NCI-H146 (cell line): Measurements from ENCODE around the gene CDC42BPB.

ENCODE experiments used
- DNase-seq: peaks from one replicate; lab custom pipeline; 2025; lab: John Stamatoyannopoulos, UW

Gene CDC42BPB

DNA sequence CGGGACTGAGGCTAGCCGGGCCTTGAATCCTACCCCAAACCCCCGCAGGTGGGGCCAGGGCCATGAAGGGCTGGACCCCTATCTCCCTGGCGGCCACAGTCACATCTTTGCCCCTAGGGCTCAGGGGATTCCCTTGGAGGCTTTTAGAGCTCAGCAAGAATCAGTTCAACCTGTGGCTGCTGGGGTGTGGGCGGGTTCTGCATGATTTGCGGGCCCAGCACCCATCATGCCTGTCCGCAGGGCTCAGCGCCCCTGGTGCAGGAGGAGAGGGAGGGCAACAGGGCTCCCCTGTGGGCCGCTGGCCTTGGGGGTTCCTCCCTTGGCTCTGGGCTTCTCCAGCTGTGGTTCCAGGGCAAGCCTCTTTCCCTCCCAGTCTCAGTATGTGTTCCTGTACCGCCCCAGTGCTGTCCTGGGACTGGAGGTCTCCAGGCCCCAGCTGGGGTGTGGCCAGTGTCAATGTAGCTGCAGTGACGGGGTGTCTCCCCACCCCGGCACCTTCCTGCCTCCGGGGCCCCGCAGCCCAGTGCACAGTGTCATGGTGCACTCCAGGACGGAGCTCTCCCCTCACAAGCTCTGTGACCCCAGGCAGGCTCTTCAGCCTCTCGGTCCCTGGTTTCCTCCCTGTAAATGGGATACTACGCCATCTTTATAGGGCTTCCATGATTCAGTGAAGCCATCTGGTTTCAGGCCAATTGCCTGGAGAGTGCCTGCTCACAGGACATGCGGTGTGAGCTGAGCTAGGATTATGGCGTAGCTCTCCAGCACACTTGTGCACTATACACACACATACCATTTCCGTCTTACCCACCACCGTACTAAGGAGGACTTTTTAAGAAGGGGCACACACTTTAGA is 16.8 kb upstream of the CDC42BPB start:
- DNase-seq, result no peak

DNA sequence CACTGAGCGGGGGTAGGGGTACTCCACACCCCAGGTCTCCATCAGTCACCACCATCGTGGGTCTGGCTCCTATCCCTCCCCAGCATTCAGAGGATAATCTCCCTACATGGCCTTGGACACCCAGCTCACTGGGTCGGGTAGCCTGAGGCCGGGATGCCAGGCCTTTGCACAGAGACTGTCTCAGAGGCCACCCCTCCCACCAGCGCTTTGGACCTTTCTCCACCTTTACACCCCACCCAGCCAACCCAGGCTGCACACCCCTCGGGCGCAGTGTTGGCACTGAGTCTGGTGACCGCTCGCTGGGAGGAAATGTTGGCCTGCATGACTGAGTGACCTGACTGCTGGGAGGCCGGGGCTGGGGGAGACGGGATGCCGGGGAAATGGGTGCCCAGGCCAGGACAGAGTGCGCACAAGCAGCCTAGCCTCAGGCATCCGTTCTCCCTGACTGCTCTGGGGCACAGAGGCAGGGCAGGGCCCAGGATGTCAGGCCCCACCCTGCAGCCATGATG is 16.1 kb upstream of the CDC42BPB start:
- no peak for DNase-seq

DNA sequence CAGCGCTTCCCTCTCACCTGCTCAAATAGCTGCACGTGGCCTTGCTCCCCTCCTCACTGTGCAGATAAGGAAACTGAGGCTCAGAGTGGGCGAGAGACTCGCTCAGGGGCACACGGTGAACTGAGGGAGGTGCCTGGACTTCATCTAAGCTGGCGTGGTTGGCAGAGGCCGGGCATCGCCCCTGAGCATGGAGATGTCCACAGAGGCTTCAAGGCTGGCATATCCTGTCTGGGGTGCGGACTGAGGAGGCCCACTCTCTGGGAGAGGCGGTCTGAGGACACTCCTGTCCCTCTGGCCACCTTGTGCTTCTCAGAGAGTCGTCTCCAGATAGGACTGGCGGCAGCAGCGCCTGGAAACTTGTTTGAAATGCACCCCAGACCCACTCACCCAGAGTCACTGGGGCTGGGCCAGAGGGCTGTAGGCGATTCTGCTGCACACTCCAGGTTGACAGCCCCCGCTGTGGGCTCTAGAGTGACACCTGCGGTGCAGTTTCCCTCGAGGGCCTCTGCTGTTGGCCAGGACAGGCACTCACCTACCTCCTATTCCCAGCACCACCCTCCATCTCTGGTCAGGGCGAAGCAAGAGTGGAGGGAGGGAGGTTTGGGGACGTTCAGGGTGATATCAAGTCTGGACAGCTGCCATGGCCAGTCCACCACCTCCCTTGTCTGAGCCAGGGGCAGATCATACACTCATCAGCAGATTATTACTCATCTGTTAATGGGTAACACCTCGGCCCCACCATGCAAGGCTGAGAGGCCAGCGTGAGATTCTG is 15.4 kb upstream of the CDC42BPB start:
- no peak for DNase-seq

DNA sequence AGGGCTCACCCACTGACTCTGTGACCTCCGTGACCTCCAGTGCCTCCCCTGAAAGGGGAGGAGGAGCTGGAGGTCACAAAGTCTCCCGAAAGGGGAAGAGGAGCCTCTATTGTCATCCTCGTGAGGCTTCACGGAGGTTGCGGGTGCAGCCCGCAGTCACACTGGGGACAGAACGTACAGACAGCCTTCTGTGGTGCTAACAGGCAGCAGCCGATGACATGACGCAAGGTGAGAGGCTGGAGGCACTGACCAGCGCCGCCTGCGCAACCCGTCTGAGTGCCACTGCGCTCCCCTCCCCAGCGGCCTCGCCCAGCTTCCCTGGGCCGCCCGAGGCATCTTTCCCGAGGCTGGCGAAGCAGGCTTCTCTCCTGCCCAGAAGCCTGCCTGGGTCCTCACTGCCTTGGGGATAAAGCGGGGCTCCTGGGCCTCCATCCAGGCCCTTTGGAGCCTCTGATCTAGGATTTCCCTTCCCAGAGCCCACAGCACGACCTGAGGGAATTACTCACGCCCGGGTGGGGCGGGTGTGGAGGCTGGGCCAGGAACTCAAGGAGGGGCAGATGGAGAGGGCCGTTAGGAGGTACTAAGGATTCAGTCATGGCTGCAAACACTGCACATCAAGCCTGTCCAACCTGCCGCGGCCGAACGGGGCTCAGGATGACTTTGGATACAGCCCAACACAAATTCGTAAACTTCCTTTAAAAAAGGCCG is 14.3 kb upstream of the CDC42BPB start:
- no peak for DNase-seq

DNA sequence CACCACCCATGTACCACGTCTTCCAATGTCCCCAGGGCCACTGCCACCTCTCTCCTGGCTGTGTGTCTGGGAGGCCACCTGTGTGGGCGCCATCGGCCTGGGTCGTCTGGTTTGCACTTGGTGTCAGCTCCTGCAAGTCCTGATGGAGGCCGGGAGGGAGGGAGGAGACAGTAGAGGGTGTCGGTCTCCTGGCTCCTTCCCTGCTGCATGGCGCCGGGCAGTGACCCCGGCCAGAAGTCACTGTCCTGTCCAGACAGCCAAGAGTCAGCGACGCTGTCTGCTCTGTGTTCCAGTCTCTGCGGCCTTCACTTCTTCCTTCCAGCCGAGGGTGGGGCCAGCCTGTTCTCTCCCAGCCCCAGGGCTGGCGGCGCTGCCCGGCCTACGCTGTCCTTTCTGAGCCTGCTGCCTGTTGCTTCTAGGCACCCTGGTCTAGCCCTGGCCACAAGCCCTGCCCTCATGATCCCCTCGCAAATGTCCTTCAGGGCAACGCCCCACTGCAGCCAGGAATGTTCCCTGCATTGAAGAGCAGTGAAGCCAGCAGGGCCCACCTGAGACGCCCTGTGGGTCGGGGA is 13.7 kb upstream of the CDC42BPB start:
- DNase-seq, result no peak

DNA sequence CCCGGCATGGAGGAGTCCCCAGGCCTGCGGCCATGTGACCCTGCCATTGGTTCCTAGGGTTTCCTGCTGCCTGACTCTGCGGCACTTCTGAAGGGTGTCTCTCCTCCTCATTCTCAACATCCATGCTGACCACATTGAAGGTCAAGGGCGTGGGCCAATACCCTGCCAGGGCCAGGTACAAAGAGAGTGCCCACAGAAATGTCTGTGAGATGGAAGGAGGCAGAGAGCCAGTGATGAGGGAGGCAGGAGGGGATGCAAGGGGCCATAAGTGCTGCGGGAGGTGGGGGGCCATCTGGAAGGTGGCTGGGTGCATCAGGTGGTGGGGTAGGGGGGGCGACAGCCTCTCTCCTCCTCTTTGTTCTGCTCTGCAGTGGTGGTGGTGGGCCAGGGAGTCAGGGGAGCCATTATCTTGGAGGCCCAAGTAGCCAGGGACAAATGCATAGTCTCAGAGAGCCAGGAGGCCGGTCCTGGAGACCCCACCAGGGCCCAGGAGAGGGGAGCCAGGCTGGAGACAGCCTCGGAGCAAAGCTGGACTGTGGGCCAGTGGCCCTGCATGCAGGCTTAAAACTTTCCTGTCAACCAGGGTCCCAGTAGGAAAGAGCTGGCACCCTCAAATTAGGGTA is 13.0 kb upstream of the CDC42BPB start:
- no peak for DNase-seq

DNA sequence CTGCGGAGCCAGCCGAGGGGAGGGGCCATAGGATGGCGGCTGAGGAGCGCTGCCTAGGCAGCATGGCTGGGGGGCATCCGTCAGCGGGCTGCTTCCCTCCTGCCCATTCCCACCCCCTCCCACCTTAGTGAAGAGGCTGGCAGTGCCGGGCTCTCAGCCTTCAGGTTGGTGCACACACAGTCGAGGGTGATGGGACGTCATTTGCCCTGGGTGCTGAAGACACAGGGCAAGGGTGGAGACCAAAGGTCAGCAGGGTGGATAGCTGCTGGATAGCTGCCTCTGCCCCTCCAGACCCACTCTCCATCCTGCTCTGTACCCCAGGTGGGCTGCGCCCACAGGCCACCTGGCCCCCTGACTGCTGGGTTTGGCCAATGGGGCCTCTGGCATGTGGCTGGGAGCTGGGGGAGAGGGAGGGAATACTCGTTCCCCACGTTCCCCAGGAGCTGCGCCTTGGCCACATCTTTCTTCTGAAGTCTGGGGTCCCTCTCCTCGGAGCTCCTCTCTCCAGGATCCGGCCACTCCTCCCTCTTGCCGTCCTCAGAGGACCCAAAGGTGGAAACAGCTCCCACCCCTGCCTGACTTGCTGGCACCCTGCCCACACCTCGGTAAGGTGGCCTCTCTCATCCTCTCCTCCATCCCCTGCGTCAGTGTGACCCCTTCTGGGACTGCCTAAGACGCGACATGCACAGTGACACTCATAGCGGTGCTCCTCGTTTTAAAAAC is 11.2 kb upstream of the CDC42BPB start:
- peak; percentile 32 for DNase-seq

DNA sequence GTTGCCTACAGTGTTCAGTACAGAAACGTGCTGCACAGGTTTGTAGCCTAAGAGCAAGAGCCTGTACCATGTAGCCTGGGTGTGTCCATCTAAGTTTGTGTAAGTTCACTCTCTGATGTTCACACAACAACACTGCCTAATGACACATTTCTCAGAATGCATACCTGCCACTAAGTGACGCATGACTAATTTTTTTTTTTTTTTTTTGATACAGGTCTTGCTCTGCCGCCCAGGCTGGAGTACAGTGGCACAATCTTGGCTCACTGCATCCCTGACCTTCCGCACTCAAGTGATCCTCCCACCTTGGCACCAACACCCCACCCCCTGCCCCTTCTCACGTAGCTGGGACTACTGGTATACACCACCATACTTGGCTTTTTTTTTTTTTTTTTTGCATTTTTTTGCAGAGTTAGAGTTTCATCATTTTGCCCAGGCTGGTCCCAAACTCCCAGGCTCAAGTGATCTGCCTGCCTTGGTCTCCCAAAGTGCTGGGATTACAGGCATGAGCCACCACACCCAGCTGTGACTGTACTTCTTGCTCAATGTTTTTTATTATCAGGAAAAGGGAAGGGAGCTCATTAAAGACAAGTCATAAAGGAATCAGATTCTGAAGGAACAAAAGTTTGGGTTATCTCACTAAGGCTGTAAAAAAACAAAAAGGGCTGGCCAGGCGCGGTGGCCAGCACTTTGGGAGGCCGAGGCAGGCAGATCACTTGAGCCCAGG is 10.0 kb upstream of the CDC42BPB start:
- DNase-seq, result no peak

DNA sequence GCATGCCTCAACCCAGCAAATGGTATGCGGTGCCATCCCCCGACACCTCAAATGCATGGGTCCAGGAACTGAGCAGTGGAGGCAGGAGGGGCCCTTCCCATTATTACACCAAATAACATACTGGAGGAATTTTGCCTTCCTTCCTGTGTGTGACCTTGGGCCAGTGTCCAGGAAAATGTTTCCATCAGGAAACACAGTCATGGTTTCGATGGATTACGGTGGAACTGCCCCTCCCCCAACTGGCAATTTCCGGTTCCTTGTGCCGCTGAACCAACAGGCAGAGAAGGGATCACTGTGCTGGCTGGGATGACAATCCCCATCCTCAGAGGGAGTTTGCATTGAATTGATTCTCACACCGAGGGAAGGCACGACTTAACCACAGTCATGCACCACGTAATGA is 9.1 kb upstream of the CDC42BPB start:
- DNase-seq, result no peak

DNA sequence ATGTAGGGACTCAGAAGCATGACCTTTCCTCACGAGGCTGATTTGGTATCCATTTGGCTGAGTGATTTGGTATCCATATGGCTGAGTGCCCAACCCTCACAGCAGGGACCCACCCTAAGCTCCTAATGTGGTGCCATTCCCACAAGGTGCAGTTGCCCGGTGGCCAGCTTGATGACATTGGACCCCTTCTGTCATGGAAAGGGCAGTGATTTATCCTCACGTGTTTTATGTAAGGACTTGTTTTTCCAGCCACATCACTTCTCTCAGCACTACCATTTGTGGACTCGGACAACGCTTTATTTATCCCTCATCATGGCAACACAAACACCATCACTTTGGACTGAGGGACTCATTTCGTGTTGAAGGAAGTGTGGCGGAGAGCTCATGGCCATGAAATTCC is 8.5 kb upstream of the CDC42BPB start:
- no peak for DNase-seq

DNA sequence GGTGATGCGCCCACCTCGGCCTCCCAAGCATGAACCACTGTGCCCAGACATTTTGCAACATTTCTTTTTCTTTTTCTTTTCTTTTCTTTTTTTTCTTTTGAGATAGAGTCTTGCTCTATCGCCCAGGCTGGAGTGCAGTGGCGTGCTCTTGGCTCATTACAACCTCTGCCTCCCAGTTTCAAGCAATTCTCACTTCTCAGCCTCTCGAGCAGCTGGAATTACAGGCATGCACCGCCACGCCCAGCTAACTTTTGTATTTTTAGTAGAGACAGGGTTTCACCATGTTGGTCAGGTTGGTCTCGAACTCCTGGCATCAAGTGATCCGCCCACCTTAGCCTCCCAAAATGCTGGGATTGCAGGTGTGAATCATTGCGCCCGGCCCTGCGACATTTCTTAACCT is 7.6 kb upstream of the CDC42BPB start:
- DNase-seq, result no peak

DNA sequence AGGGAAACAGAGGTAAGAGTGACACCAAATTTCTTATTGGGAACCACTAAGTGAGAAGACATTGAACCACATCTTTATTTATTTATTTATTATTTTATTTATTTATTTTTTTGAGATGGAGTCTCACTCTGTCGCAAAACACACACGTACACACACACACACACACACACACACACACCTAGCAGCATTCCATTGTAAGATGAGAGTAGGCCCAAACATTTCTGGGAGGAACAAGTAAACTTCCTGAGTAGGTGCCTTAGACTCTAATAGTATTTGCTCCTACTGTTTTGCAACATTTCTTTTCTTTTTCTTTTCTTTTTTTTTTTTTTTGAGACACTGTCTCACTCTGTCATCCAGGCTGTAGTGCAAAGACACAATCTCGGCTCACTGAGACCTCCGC is 7.1 kb upstream of the CDC42BPB start:
- no peak for DNase-seq

DNA sequence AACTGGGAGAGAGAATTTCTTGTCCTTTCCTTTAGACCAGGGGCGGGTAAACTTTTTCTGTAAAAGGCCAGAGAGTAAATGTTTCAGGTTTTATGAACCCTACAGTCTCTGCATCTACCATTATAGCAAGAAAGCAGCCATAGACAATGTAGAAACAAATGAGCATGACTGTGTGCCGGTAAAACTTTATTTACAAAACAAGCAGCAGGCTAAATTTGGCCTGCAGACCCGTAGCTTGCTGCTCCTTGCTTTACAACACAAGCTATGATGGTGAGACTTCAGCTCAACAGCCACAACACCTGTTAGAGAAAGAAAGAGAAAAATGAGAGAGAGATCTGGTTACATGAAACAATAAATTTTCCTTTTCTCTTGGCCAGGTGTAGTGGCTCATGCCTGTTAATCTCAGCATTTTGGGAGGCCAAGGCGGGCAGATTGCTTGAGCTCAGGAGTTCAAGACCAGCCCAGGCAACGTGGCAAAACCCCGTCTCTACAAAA is 4.2 kb upstream of the CDC42BPB start:
- no peak for DNase-seq

DNA sequence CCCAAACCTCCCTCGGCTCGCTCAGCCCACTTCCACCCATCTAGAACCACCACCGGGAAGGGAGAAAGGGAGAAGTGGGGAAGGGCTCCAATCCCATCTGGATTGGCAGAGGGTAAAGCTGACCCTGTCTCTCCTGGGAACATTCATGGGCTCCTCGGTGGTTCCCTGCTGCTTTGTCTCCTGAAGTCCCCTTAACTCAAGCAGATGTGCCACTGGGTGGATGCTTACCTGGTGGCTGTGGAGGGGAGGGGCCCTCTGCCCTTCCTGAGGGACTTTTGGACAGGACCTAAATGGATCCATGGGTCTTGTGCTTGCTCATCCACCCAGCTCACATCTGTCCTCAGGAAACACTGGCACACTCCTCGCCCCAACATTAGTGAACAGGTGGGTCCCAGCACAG is 2.2 kb upstream of the CDC42BPB start:
- DNase-seq, result no peak

DNA sequence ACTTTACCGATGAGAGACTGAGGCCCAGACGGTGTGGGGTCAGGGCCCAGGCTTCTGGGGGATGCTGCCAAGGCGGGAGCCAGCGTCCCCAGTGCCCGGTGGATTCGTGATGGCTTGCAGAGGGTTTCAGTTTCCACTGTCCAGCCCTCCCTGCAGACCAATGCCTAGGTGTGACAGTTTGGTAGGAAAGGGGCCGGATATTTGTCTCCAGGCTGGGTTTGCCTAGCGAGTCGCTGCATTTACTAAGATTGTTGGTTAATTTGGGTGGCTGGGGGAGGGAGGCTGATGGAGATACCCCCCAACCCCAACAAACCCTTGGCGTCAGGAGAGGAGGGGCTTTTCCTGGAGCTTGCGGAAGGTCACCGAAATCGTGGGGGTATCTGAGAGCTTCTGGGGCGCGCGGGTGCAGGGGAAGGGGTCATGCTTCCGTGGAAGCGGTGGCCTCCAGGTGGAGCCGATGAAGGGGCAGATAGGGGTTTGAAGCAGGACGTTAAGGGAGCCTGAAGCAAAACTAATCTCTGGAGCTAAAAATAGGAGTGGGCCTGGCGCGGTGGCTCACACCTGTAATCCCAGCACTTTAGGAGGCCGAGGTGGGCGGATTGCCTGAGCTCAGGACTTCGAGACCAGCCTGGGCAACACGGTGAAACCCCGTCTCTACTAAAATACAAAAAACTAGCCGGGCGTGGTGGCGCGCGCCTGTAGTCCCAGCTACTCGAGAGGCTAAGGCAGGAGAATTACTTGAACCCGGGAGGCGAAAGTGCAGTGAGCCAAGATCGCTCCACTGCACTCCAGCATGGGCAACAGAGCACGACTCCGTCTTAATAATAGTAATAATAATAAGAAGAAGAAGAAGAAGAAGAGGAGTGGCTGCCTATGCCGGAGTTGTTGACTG is 1.1 kb upstream of the CDC42BPB start:
- DNase-seq, result no peak

DNA sequence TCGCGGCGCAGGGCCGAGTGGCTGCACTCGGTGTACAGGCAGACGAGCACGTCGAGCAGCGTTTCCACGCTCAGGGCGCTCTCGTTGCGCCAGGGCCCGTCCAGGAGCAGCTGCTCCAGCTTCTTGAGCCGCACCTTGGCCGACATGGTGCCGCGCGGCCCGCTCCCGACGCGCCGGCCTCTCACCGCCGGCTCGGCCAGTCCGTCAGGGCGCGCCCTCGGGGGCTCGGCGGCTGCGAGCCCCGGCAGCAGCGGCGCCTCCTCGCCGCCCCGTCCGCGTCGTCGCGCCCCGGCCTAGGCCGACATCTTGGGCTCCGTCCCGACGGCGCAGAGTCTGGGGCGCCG is 349 bp downstream of the CDC42BPB start:
- peak; percentile 73 for DNase-seq

DNA sequence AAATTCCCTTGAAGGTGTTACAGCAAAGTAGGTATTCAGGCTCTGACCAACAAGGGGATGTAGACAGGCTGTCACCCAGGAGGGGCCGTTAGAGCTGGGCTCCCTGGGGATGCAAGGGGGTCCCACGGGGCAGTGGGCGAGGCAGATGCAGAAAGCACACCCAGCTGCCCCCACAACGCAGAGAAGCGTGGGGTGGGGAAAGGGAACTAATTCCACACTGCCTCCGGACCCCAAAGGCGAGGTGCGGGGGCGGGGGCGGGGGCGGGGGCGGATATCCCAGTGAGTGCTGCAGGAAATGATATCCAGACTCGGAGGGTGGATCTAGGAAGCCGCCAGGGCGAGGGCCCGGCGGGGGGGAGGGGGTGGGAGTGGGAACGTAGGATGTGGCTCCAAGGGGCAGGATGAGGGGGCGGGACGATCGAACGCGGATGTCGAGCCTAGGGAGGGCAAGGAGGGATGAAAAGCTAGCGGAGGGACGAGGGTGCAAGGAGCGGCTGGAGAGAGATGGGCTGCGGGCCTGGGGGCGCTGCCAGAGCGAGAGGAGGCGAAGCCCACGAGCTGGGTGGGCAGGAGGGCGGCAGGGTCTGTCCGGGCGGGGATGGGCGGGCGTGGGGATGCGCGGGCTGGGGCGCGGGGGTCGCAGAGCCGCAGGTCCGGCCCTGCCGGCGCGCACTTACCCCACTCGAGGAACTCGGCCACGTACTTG is 874 bp downstream of the CDC42BPB start:
- peak; percentile 85 for DNase-seq

DNA sequence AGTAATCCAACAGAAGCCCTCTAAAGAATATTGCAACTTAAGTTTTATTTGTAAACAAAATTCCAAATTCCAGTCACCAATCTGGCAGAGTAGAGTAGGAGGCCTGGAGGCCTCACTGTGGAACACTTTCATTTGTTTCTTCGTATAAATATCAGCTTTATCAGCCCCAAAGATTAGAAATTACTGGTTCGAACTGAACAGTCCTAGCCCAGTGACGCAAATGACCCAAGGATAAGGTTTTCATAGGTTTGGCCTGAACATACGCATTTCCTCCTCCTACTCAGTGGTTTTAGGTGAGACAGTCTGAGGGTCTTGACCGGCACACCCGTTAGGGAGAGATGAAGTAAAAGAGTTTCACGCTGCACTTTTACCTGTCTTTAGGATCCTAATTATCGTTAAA is 1.7 kb downstream of the CDC42BPB start:
- no peak for DNase-seq

DNA sequence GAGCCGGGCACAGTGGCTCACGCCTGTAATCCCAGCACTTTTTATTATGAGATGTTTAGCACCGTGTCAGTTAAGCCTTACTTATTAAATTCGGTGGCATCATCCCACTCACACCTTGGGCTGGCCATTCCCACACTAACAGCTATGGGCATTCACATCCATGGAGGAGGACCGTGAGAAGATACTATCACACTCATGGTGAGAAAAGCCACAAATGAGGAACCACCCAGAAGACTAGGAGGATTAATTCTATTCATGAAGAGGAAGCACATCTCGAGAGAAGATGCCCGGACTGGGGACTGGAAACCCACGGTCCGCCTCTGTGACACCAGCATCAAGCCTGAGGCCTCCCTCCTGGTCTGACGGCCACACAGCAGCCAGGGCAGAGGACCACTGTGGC is 4.9 kb downstream of the CDC42BPB start:
- no peak for DNase-seq
